ENCODE measurements around the gene NCK1.

NCK1 gene

GRCh38 chr3:136861890-136862616 is at the start of gene NCK1:
TSS of gene NCK1 (plus strand) at chr3:136862208. CDS start at chr3:136928002, 65,794 bp downstream.
- Mint-ChIP-seq H3K4me3 (peak within 1 kb of the TSS; percentile 95), H3K27me3 (no peaks in the 10 kb centered on the region), H3K27ac (peak within 1 kb of the TSS; percentile 90), H3K4me1 (peaks cover 25% of the 10 kb centered on the region), H3K9me3 (peaks cover 3% of the 10 kb centered on the region), H3K36me3 (peaks cover 8% of the 10 kb centered on the region)
- DNase-seq (ENCODE audit: low spot score in 2 of 2) (peak; percentile 90 to 95), ATAC-seq (ENCODE audit: low read depth) (peak; percentile 90)

GRCh38 chr3:136817448-136817847 is 44.6 kb upstream of the NCK1 start:
- peaks cover 2% of the 10 kb centered on the region for H3K9me3 Mint-ChIP-seq
- H3K4me1 Mint-ChIP-seq, result peaks cover 18% of the 10 kb centered on the region
- no peaks in the 10 kb centered on the region for H3K36me3 Mint-ChIP-seq
- no peak overlapping the region for H3K27ac Mint-ChIP-seq
- H3K27me3 Mint-ChIP-seq, result peaks cover 19% of the 10 kb centered on the region
- no peak overlapping the region for H3K4me3 Mint-ChIP-seq
- no peak for DNase-seq (ENCODE audit: low spot score in 2 of 2)
- ATAC-seq (ENCODE audit: low read depth), result no peak

- Mint-ChIP-seq H3K4me1 (peaks cover 18% of the 10 kb centered on the region), H3K4me3 (peak overlapping the region; percentile 85), H3K27ac (no peak overlapping the region), H3K36me3 (peaks cover 2% of the 10 kb centered on the region), H3K27me3 (peaks cover 23% of the 10 kb centered on the region), H3K9me3 (peaks cover 7% of the 10 kb centered on the region)
- DNase-seq (ENCODE audit: low spot score in 2 of 2) (peak in 1 of 2 donors; percentile 9), ATAC-seq (ENCODE audit: low read depth) (peak; percentile 36)
Observed at GRCh38 chr3:136818191-136818768, 43.7 kb upstream of the NCK1 start.

- H3K4me1 Mint-ChIP-seq, result peaks cover 18% of the 10 kb centered on the region
- peak within 1 kb of the TSS; percentile 85 for H3K4me3 Mint-ChIP-seq
- H3K36me3 Mint-ChIP-seq, result peaks cover 4% of the 10 kb centered on the region
- no peak within 1 kb of the TSS for H3K27ac Mint-ChIP-seq
- ATAC-seq (ENCODE audit: low read depth) (peak; percentile 62), DNase-seq (ENCODE audit: low spot score in 2 of 2) (peak; percentile 8 to 18)
- H3K9me3 Mint-ChIP-seq, result peaks cover 8% of the 10 kb centered on the region
- peaks cover 24% of the 10 kb centered on the region for H3K27me3 Mint-ChIP-seq
Observed at GRCh38 chr3:136818769-136819391, 43.1 kb upstream of the NCK1 start, which contains the start of gene SLC35G2. TSS of gene SLC35G2 (plus strand) at chr3:136819126. CDS start at chr3:136854461, 35,335 bp downstream.

GRCh38 chr3:136819392-136819730 is 42.6 kb upstream of the NCK1 start:
- peak overlapping the region; percentile 85 for H3K4me3 Mint-ChIP-seq

GRCh38 chr3:136819731-136820679 is 42.0 kb upstream of the NCK1 start:
- Mint-ChIP-seq H3K9me3 (peaks cover 11% of the 10 kb centered on the region), H3K27me3 (peaks cover 27% of the 10 kb centered on the region), H3K4me1 (peaks cover 18% of the 10 kb centered on the region), H3K27ac (no peak overlapping the region), H3K4me3 (peak overlapping the region; percentile 85), H3K36me3 (peaks cover 4% of the 10 kb centered on the region)
- peak; percentile 44 for ATAC-seq (ENCODE audit: low read depth)
- peak in 1 of 2 donors; percentile 14 for DNase-seq (ENCODE audit: low spot score in 2 of 2)

More at GRCh38 chr3:136819392-136819730, 42.6 kb upstream of the NCK1 start:
- H3K27me3 Mint-ChIP-seq, result peaks cover 25% of the 10 kb centered on the region
- no peak overlapping the region for H3K27ac Mint-ChIP-seq
- peaks cover 10% of the 10 kb centered on the region for H3K9me3 Mint-ChIP-seq
- H3K4me1 Mint-ChIP-seq, result peaks cover 18% of the 10 kb centered on the region
- peak; percentile 16 for ATAC-seq (ENCODE audit: low read depth)
- DNase-seq (ENCODE audit: low spot score in 2 of 2), result peak in 1 of 2 donors; percentile 12
- peaks cover 4% of the 10 kb centered on the region for H3K36me3 Mint-ChIP-seq

DNA sequence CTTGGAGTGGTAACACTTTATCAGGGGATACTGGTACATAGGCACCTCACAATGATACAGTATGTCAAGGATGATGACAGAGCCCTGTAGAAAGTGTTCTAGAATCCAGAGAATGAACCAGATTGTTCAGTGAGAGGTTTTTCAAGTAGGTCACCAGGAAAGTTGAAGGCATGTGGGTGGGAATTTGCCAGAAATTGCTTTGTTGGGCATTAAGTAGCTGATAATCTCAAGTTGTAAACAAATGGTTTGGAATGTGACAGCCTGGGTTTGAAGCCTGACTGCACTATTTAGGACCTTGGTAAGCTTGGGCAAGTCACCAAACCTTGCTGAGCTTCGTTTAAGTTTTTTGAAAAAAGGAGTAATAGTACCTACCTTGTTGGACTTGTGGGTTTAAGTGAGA is 30.5 kb upstream of the NCK1 start:
- Mint-ChIP-seq H3K9me3 (peaks cover 8% of the 10 kb centered on the region), H3K27me3 (peaks cover 24% of the 10 kb centered on the region)
- ATAC-seq (ENCODE audit: low read depth), result no peak

GRCh38 chr3:136835089-136835812 is 26.8 kb upstream of the NCK1 start:
- no peak for ATAC-seq (ENCODE audit: low read depth)
- Mint-ChIP-seq H3K4me3 (no peak overlapping the region), H3K27ac (no peak overlapping the region), H3K4me1 (no peaks in the 10 kb centered on the region), H3K36me3 (peaks cover 11% of the 10 kb centered on the region), H3K27me3 (peaks cover 13% of the 10 kb centered on the region), H3K9me3 (peaks cover 2% of the 10 kb centered on the region)
- no peak for DNase-seq (ENCODE audit: low spot score in 2 of 2)

More for the DNA sequence above, 30.5 kb upstream of the NCK1 start:
- Mint-ChIP-seq H3K4me3 (no peak overlapping the region), H3K4me1 (no peaks in the 10 kb centered on the region), H3K27ac (no peak overlapping the region), H3K36me3 (peaks cover 5% of the 10 kb centered on the region)
- no peak for DNase-seq (ENCODE audit: low spot score in 2 of 2)

GRCh38 chr3:136835813-136836510 is 26.0 kb upstream of the NCK1 start:
- DNase-seq (ENCODE audit: low spot score in 2 of 2) (no peak), ATAC-seq (ENCODE audit: low read depth) (no peak)
- H3K4me1 Mint-ChIP-seq, result no peaks in the 10 kb centered on the region
- no peak overlapping the region for H3K4me3 Mint-ChIP-seq
- H3K9me3 Mint-ChIP-seq, result no peaks in the 10 kb centered on the region
- peaks cover 13% of the 10 kb centered on the region for H3K36me3 Mint-ChIP-seq
- H3K27ac Mint-ChIP-seq, result no peak overlapping the region
- peaks cover 11% of the 10 kb centered on the region for H3K27me3 Mint-ChIP-seq

GRCh38 chr3:136836511-136837156 is 25.4 kb upstream of the NCK1 start:
- no peak overlapping the region for H3K4me3 Mint-ChIP-seq
- no peaks in the 10 kb centered on the region for H3K4me1 Mint-ChIP-seq
- H3K36me3 Mint-ChIP-seq, result peaks cover 13% of the 10 kb centered on the region
- peaks cover 7% of the 10 kb centered on the region for H3K27me3 Mint-ChIP-seq
- DNase-seq (ENCODE audit: low spot score in 2 of 2) (no peak), ATAC-seq (ENCODE audit: low read depth) (no peak)
- no peak overlapping the region for H3K27ac Mint-ChIP-seq
- H3K9me3 Mint-ChIP-seq, result no peaks in the 10 kb centered on the region

DNA sequence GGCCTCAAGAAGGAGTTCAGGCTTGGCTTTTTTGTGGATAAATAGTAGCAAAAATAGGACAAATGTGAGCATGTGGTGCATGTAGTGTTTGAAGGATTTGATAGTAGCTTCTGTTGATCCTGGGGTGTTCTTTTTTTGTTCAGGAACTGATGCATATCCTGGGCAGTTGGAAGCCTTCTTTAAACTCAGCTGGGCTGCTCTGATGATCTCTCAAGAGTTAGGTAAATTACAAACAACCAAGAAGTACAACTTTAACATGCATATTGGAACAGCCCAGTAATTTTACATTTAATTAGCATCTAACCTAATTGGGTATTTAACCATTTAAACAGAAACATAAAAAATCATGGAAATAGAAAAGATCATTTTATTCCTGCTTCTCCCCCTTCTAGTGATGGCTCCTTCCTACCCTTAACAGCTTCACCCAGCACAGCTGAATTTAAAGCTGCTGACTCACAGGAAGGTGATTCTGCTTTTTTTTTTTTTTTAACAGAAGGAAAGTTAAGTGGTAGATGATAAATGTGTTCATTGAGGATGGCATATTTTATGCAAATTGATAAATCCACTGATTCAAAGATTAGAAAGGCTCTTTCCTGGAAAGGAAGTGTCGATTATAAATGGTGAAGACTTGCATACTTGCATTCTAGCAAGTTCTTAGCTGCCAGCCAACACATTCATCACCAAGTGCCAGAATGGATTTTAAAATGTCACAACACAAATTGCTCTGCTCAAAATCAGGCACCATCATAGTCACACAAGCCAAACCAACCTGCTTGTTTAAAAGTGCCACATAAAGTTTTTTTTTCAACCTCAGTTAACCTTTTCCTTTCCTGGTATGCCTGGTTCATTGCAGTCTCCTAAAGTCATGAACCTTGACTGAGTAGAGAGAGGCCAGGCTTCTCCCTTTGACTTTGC is 23.1 kb upstream of the NCK1 start:
- no peak for DNase-seq (ENCODE audit: low spot score in 2 of 2)
- H3K9me3 Mint-ChIP-seq, result no peaks in the 10 kb centered on the region
- H3K27me3 Mint-ChIP-seq, result no peaks in the 10 kb centered on the region
- H3K4me3 Mint-ChIP-seq, result no peak overlapping the region
- H3K4me1 Mint-ChIP-seq, result no peaks in the 10 kb centered on the region
- peaks cover 23% of the 10 kb centered on the region for H3K36me3 Mint-ChIP-seq
- no peak overlapping the region for H3K27ac Mint-ChIP-seq
- ATAC-seq (ENCODE audit: low read depth), result no peak

All from memory B cell (primary cell).